Common myeloid progenitor, CD34-positive (primary cell): ENCODE measurements around the gene UAP1L1.
"Not testable (repeated sequence)": the region's sequence is repeated elsewhere in the genome, so short reads cannot be mapped to it uniquely, and the experiment has no call there.

Source experiments
- CTCF ChIA-PET: fragments of 350-600 bp; sonication (Branson Sonifier 250); formaldehyde crosslinking; loops from one replicate; lab custom pipeline; 2021; ENCODE audit warnings: antibody characterized with exemption; lab: Charles Lee
- POLR2A ChIA-PET: fragments of 350-600 bp; sonication (Branson Sonifier 250); formaldehyde crosslinking; loops from one replicate; lab custom pipeline; 2021; ENCODE audit warnings: antibody characterized with exemption; lab: Charles Lee
- DNase-seq, 3 donors: peaks; one replicate each; pipeline versions ENCODE4 v3.0.0 to v3.0.0-alpha.2; 2013
- H3K27ac ChIP-seq, 2 experiments: 1 replicate in 1 of 2; 2 replicates in 1 of 2; pipeline ENCODE4 v1.7.0; 2013; ENCODE audit warnings: inconsistent platforms in 2 of 2, low read length in 2 of 2, mild to moderate bottlenecking in 2 of 2, low read depth in 1 of 2, moderate library complexity in 1 of 2; ENCODE audit not compliant: severe bottlenecking in 2 of 2, insufficient read depth in 1 of 2, poor library complexity in 1 of 2
- H3K27me3 ChIP-seq, 5 experiments: replicated peaks in 2 of 5; 1 replicate in 3 of 5; 2 replicates in 2 of 5; pipeline versions ENCODE4 v1.6.1 to v1.7.0; 2013; ENCODE audit warnings: low read length in 4 of 5, mild to moderate bottlenecking in 2 of 5, moderate library complexity in 2 of 5, inconsistent platforms in 1 of 5; ENCODE audit not compliant: insufficient read depth in 5 of 5, control insufficient read depth in 4 of 5
- H3K36me3 ChIP-seq, 4 experiments: 1 replicate in 2 of 4; 2 replicates in 2 of 4; pipeline versions ENCODE4 v1.6.1 to v1.7.0; 2013; ENCODE audit warnings: low read length in 3 of 4, control low read depth in 1 of 4, mild to moderate bottlenecking in 1 of 4; ENCODE audit not compliant: control insufficient read depth in 4 of 4, insufficient read depth in 4 of 4
- H3K4me1 ChIP-seq, 4 experiments: 1 replicate in 3 of 4; 2 replicates in 1 of 4; pipeline versions ENCODE4 v1.6.1 to v1.7.1; 2013; ENCODE audit warnings: low read length in 3 of 4, mild to moderate bottlenecking in 3 of 4, control low read depth in 1 of 4, inconsistent platforms in 1 of 4, moderate library complexity in 1 of 4; ENCODE audit not compliant: control insufficient read depth in 4 of 4, insufficient read depth in 4 of 4; ENCODE audit errors: control extremely low read depth in 1 of 4
- H3K4me3 ChIP-seq, 7 experiments: 1 replicate in 4 of 7; 2 replicates in 3 of 7; pipeline versions ENCODE4 v1.5.1 to v1.7.0; 2013; ENCODE audit warnings: mild to moderate bottlenecking in 7 of 7, low read length in 6 of 7, moderate library complexity in 6 of 7, inconsistent platforms in 2 of 7, low read depth in 2 of 7, control low read depth in 1 of 7; ENCODE audit not compliant: insufficient read depth in 4 of 7, control insufficient read depth in 1 of 7; ENCODE audit errors: extremely low read depth in 1 of 7
- H3K9me3 ChIP-seq, 5 experiments: 1 replicate in 4 of 5; 2 replicates in 1 of 5; pipeline versions ENCODE4 v1.6.1 to v1.7.1; 2013; ENCODE audit warnings: low read length in 4 of 5, mild to moderate bottlenecking in 2 of 5, inconsistent platforms in 1 of 5, low read depth in 1 of 5, moderate library complexity in 1 of 5; ENCODE audit not compliant: control insufficient read depth in 4 of 5, insufficient read depth in 2 of 5; ENCODE audit errors: control extremely low read depth in 1 of 5
- WGBS: methylation state at CpG from one replicate; pipeline ENCODE4 v1.1.5; 2013; ENCODE audit not compliant: insufficient coverage; 5-methylcytosine and 5-hydroxymethylcytosine counted together

Gene UAP1L1

GRCh38 chr9:137121927-137122795 lies 44.8 kb downstream of the UAP1L1 start:
- CTCF ChIA-PET = interaction anchor here (1.0 to 2.9 kb wide), 3 partner anchors 54 to 104 kb away, joined by 4 to 14 read pairs (median 5); partner anchors contain the start of genes CYSRT1 and RNF224
- H3K9me3 ChIP-seq, POLR2A ChIA-PET, H3K27ac ChIP-seq, H3K36me3 ChIP-seq, H3K4me3 ChIP-seq, DNase-seq, H3K27me3 ChIP-seq: not testable (repeated sequence)
- peaks cover 7 to 11% (median 9%) of the 10 kb centered on the region in 4 experiments for H3K4me1 ChIP-seq
- WGBS = 91% methylated on average over 8 of the region's 25 CpGs

DNA sequence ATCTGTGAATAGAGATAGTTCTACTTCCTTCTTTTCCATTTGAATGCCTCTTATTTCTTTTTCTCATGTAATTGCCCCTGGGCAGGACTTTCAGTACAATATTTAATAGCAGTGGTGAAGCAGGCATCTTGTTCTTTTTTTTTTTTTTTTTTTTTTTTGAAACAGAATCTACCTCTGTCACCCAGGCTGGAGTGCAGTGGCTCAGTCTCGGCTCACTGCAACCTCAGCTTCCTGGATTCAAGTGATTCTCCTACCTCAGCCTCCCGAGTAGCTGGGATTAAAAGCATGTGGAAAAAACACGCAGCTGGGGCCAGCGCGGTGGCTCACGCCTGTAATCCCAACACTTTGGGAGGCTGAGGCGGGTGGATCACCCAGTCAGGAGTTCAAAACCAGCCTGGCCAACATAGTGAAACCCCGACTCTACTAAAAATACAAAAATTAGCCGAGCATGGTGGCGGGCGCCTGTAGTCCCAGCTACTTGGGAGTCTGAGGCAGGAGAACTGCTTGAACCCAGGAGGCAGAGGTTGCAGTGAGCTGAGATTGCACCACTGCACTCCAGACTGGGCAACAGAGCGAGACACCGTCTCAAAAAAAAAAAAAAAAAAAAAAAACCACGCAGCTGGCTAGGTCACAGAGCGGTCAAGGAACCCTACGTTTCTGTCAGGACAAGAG lies 45.6 kb downstream of the UAP1L1 start:
- DNase-seq, H3K4me3 ChIP-seq, H3K27me3 ChIP-seq, POLR2A ChIA-PET, H3K27ac ChIP-seq, H3K9me3 ChIP-seq, H3K36me3 ChIP-seq: not testable (repeated sequence)
- peaks cover 10 to 19% (median 15%) of the 10 kb centered on the region in 4 experiments for H3K4me1 ChIP-seq
- CTCF ChIA-PET = interaction anchor here (1.0 to 2.9 kb wide), 5 partner anchors 12 to 103 kb away, joined by 3 to 14 read pairs (median 4); partner anchors contain the start of genes CYSRT1 and RNF224
- WGBS = 88% methylated on average over 6 of the region's 16 CpGs

DNA sequence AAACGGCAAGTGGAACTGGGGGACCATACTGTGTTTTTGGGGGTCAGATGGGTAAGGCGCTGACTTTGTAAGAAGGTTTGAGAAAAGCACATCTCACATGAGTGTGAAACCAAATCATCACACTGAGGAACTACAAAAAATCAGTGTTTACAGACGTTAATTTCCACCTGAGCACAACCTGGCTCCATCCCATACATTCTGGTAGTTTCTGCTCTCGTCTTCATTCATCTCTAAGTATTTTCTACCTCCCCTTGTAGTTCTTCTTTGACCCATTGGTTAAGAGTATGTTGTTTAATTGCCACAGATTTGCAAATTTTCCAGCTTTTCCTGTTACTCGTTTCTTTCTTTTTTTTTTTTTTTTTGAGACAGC lies 46.1 kb downstream of the UAP1L1 start:
- Histone ChIP-seq H3K36me3 (no peaks in the 10 kb centered on the region), H3K9me3 (no peaks in the 10 kb centered on the region), H3K4me3 (no peak overlapping the region), H3K27me3 (no peaks in the 10 kb centered on the region), H3K4me1 (peaks cover 12 to 24% (median 20%) of the 10 kb centered on the region in 4 experiments), H3K27ac (no peak overlapping the region)
- 90% methylated on average over 3 of the region's 5 CpGs for WGBS
- POLR2A ChIA-PET = no interaction called here
- DNase-seq = no peak
- CTCF ChIA-PET = interaction anchor here (0.7 to 2.9 kb wide), 7 partner anchors 8 to 337 kb away, joined by 3 to 14 read pairs (median 4); partner anchors contain the start of genes CYSRT1 and RNF224

DNA sequence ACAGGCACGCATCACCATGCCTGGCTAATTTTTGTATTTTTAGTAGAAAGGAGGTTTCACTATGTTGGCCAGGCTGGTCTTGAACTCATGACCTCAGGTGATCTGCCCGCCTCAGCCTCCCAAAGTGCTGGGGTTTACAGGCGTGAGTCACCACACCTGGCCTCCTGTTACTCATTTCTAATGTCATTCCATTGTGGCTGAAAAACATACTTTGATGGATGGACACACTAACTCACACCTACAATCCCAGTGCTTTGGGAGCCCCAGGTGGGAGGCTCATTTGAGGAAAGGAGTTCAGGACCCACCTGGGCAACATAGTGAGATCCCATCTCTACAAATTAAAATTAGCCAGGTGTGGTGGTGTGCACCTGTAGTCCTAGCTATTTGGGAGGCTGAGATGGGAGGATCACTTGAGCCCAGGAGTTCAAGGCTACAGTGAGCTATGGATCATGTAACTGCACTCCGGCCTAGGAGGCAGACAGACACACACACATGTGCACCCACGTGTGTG lies 46.7 kb downstream of the UAP1L1 start:
- H3K27ac ChIP-seq = not testable (repeated sequence)
- CTCF ChIA-PET = interaction anchor here (0.7 to 2.9 kb wide), 6 partner anchors 9 to 338 kb away, joined by 3 to 14 read pairs (median 4); partner anchors contain the start of genes CYSRT1 and RNF224

DNA sequence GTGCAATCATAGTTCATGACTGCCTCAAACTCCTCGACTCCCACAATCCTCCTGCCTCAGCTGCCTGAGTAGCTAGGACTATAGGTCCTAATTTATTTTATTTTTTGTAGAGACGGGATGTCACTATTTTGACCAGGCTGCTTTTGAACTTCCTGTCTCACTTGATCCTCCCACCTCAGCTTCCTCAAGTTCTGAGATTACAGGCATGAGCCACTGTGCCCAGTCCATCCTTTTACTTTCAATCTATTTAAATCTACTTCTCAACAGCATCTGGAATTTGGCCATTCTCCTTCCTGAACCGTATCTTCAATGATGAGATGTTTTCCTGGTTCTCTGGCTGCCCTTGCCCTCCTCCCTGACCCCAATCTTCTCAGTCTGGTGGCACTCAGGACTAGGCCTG lies 49.5 kb downstream of the UAP1L1 start:
- H3K27ac ChIP-seq = no peak overlapping the region
- CTCF ChIA-PET = interaction anchor here (1.8 kb wide), 1 partner anchor 108 kb away, joined by 3 read pairs; no protein-coding TSS in a partner anchor
- POLR2A ChIA-PET = interaction anchor here (0.6 to 1.4 kb wide), 2 partner anchors 46 to 102 kb away, joined by 3 to 4 read pairs; no protein-coding TSS in a partner anchor
- DNase-seq = no peak
- no peaks in the 10 kb centered on the region for H3K27me3 ChIP-seq
- H3K9me3 ChIP-seq = no peaks in the 10 kb centered on the region
- no peaks in the 10 kb centered on the region for H3K36me3 ChIP-seq
- peaks cover 14 to 41% (median 38%) of the 10 kb centered on the region in 4 experiments for H3K4me1 ChIP-seq
- WGBS = 10% methylated on average over 1 of the region's 3 CpGs
- H3K4me3 ChIP-seq = peak overlapping the region in 4 of 7 experiments; percentile 61 to 85 (median 80)

More for the DNA sequence above, 46.7 kb downstream of the UAP1L1 start:
- 100% methylated on average over 4 of the region's 5 CpGs for WGBS
- H3K27me3 ChIP-seq, DNase-seq, H3K4me3 ChIP-seq, H3K9me3 ChIP-seq, POLR2A ChIA-PET, H3K36me3 ChIP-seq: not testable (repeated sequence)
- peaks cover 14 to 30% (median 26%) of the 10 kb centered on the region in 4 experiments for H3K4me1 ChIP-seq

DNA sequence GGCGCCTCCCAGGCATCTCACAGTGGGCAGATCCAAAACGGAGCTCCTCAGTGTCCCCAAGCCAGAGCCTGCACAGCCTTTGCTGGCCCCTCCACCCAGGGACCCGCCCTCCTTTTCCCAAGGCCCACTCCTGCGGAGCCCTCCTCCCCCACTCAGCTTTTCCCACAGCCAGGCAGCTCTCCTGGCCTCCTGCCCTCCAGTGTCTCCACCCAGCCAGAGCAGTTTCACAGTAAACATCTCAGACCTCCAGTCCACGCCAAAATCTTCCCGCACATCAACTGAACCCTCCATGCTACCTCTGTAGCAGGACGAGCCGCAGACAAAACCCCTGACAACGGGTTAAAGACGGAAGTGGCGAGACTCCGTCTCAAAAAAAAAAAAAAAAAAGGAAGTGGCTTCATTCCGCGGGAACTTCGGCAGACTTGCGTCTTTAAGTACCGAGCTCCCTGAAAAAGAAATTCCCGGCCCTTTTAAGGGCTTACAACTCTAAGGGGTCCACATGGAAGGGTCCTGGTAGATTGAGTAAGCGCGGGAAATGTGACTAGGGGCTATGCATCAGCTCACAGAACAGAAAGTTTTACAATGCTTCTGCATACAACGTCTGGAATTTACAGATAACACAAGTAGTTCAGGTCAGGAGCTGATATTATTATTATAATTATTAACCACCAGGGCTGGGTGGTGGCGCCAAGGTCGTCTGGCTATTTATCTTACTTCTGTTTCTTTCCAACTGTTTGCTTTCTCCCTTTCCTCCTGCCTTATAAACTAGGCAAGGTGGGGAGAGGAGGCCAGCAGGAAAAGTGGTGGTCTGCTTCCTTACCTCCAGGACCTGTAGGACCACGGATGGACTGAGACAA lies 50.2 kb downstream of the UAP1L1 start:
- Histone ChIP-seq H3K36me3 (no peaks in the 10 kb centered on the region), H3K4me1 (peaks cover 11 to 38% (median 38%) of the 10 kb centered on the region in 4 experiments), H3K27me3 (peaks cover 0 to under 1% (median 0%) of the 10 kb centered on the region in 5 experiments), H3K27ac (peak overlapping the region in 1 of 2 experiments; percentile 70), H3K9me3 (no peaks in the 10 kb centered on the region), H3K4me3 (peak overlapping the region in 6 of 7 experiments; percentile 8 to 85 (median 70))
- ChIA-PET POLR2A (interaction anchor here (0.6 to 1.4 kb wide), 6 partner anchors 9 to 109 kb away, joined by 3 to 6 read pairs (median 4); no protein-coding TSS in a partner anchor), CTCF (interaction anchor here (0.9 to 1.8 kb wide), 3 partner anchors 9 to 107 kb away, joined by 3 read pairs; no protein-coding TSS in a partner anchor)
- WGBS = 10% methylated on average over 19 of the region's 24 CpGs
- DNase-seq = peak; percentile 78 to 85 (median 83)
